Neural progenitor cell (in vitro differentiated cells): Measurements from ENCODE around the gene WBP1L. TPM values are rescaled to one million over a fixed set of nuclear protein-coding genes. Genes with fewer than 3 reads are reported as not detected.
A peak's percentile ranks its signal among the peaks of the same experiment; 100 is the strongest.

Source experiments
- DNase-seq: peaks from one replicate; pipeline ENCODE4 v3.0.0-alpha.2; 2016; ENCODE audit warnings: low spot score
- H2AFZ ChIP-seq: fragments of 200-600 bp; sonication (generic); replicated peaks from 2 replicates; pipeline ENCODE4 v1.6.1; 2016; ENCODE audit warnings: antibody characterized with exemption
- H3F3A ChIP-seq: fragments of 200-600 bp; sonication (generic); 2 replicates; pipeline ENCODE4 v1.6.1; 2016; ENCODE audit warnings: antibody characterized with exemption, low read depth
- H3K27ac ChIP-seq: fragments of 200-600 bp; sonication (generic); 2 replicates; pipeline ENCODE4 v1.5.1; 2016; ENCODE audit warnings: mild to moderate bottlenecking
- H3K27me3 ChIP-seq: fragments of 200-600 bp; sonication (generic); 2 replicates; pipeline ENCODE4 v1.6.1; 2016; ENCODE audit warnings: mild to moderate bottlenecking, moderate library complexity
- H3K36me3 ChIP-seq: fragments of 200-600 bp; sonication (generic); 2 replicates; pipeline ENCODE4 v1.5.1; 2016
- H3K4me1 ChIP-seq: fragments of 200-600 bp; sonication (generic); 2 replicates; pipeline ENCODE4 v1.6.1; 2016; ENCODE audit warnings: mixed run types
- H3K4me2 ChIP-seq: fragments of 200-600 bp; sonication (generic); 2 replicates; pipeline ENCODE4 v1.6.1; 2016
- H3K4me3 ChIP-seq: fragments of 200-600 bp; sonication (generic); 2 replicates; pipeline ENCODE4 v1.5.1; 2016
- H3K79me2 ChIP-seq: fragments of 200-600 bp; sonication (generic); 2 replicates; pipeline ENCODE4 v1.6.1; 2016; ENCODE audit warnings: low read depth
- H3K9ac ChIP-seq: fragments of 200-600 bp; sonication (generic); 2 replicates; pipeline ENCODE4 v1.6.1; 2016
- H3K9me3 ChIP-seq: fragments of 200-600 bp; sonication (generic); 2 replicates; pipeline ENCODE4 v1.5.1; 2016; ENCODE audit warnings: low read depth
- H4K20me1 ChIP-seq: fragments of 200-600 bp; sonication (generic); 2 replicates; pipeline ENCODE4 v1.6.1; 2016; ENCODE audit warnings: low read depth
- H3K27ac Mint-ChIP-seq: 3 replicates; pipeline ENCODE4 v1.8.0; 2021; ENCODE audit warnings: mixed read lengths
- H3K27me3 Mint-ChIP-seq: 2 replicates; pipeline ENCODE4 v1.8.0; 2022; ENCODE audit warnings: low read depth, mild to moderate bottlenecking, inconsistent platforms, moderate library complexity, mixed read lengths; ENCODE audit not compliant: insufficient read depth
- H3K36me3 Mint-ChIP-seq: 3 replicates; pipeline ENCODE4 v1.8.0; 2021; ENCODE audit warnings: mixed read lengths
- H3K4me1 Mint-ChIP-seq: 3 replicates; pipeline ENCODE4 v1.8.0; 2021; ENCODE audit warnings: mixed read lengths
- H3K4me3 Mint-ChIP-seq: 3 replicates; pipeline ENCODE4 v1.8.0; 2021; ENCODE audit warnings: mild to moderate bottlenecking, moderate library complexity, mixed read lengths
- H3K9me3 Mint-ChIP-seq: 3 replicates; pipeline ENCODE4 v1.8.0; 2020; ENCODE audit warnings: mixed read lengths
- EZH2 ChIP-seq: fragments of 200-600 bp; sonication (generic); IDR thresholded peaks from 2 replicates; pipeline ENCODE4 v1.6.1; 2017; ENCODE audit warnings: antibody characterized with exemption, mild to moderate bottlenecking, moderate library complexity
- EZH2phosphoT487 ChIP-seq: fragments of 200-600 bp; sonication (generic); IDR thresholded peaks from 2 replicates; pipeline ENCODE4 v1.6.1; 2017; ENCODE audit warnings: antibody characterized with exemption
- total RNA-seq: library from RNA; depleted of rRNA; stranded (reverse); fragments of >200 nt; gene quantifications from 2 replicates; pipeline ENCODE4 v1.2.3, GENCODE V29; 2015; ENCODE audit warnings: low replicate concordance
- TF ChIP-seq, protein P1 (sequence below): fragments of 200-600 bp; sonication (generic); IDR thresholded peaks from 2 replicates; pipeline ENCODE4 v1.5.1; 2017; ENCODE audit warnings: antibody characterized with exemption, mild to moderate bottlenecking

WBP1L gene
- total RNA-seq, 1 donor from 2014 or later = 21.1 TPM

DNA sequence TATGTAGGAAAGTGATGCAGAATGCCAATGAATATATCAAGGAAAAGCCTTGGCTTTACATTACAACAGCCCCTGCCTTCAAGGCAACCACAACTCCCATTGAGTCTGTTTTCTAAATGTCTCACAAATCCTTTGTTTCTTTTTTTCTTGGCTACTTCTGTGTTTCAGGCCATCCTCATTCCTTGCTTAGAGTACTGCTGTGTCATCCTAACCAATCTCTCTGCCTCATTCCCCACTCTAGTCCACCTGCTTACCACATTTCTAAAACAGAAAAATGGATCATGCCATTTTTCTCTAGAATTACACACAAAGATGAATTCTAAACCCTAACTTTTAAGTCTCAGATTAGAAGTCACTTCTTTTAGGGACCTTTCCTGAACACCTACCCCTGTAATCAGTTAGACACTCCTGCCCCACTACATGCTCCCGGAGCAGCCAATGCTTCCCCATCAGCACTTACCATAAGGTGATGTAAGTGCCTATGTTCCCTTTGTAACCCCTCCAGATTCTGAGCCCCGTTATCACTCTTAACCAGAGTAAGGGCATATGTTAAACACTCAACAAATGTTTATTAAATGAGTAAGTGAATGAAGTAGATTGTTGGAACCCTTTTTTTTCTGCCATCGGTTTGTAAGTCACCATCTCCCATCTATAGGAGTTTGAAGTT lies 113.1 kb downstream of the WBP1L start:
- H3K4me1 ChIP-seq = no peaks in the 10 kb centered on the region
- H3K9me3 ChIP-seq = no peaks in the 10 kb centered on the region
- DNase-seq = no peak
- Mint-ChIP-seq H3K27ac (no peak overlapping the region), H3K9me3 (no peaks in the 10 kb centered on the region), H3K36me3 (peaks cover 6% of the 10 kb centered on the region), H3K27me3 (peaks cover 3% of the 10 kb centered on the region), H3K4me1 (peaks cover 19% of the 10 kb centered on the region), H3K4me3 (no peak overlapping the region)
- peaks cover 6% of the 10 kb centered on the region for H3K79me2 ChIP-seq
- H3K36me3 ChIP-seq = no peaks in the 10 kb centered on the region
- H3K4me2 ChIP-seq = no peak overlapping the region
- no peak overlapping the region for H3K9ac ChIP-seq
- H3K27me3 ChIP-seq = no peaks in the 10 kb centered on the region
- no peak overlapping the region for H3K4me3 ChIP-seq
- H2AFZ ChIP-seq = no peak overlapping the region
- H3K27ac ChIP-seq = no peak overlapping the region
- no peaks in the 10 kb centered on the region for H4K20me1 ChIP-seq
- H3F3A ChIP-seq = peaks cover 18% of the 10 kb centered on the region
- no peak for TF ChIP-seq EZH2
- TF ChIP-seq, protein P1, sequence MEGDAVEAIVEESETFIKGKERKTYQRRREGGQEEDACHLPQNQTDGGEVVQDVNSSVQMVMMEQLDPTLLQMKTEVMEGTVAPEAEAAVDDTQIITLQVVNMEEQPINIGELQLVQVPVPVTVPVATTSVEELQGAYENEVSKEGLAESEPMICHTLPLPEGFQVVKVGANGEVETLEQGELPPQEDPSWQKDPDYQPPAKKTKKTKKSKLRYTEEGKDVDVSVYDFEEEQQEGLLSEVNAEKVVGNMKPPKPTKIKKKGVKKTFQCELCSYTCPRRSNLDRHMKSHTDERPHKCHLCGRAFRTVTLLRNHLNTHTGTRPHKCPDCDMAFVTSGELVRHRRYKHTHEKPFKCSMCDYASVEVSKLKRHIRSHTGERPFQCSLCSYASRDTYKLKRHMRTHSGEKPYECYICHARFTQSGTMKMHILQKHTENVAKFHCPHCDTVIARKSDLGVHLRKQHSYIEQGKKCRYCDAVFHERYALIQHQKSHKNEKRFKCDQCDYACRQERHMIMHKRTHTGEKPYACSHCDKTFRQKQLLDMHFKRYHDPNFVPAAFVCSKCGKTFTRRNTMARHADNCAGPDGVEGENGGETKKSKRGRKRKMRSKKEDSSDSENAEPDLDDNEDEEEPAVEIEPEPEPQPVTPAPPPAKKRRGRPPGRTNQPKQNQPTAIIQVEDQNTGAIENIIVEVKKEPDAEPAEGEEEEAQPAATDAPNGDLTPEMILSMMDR = no peak
- TF ChIP-seq EZH2phosphoT487 = no peak

DNA sequence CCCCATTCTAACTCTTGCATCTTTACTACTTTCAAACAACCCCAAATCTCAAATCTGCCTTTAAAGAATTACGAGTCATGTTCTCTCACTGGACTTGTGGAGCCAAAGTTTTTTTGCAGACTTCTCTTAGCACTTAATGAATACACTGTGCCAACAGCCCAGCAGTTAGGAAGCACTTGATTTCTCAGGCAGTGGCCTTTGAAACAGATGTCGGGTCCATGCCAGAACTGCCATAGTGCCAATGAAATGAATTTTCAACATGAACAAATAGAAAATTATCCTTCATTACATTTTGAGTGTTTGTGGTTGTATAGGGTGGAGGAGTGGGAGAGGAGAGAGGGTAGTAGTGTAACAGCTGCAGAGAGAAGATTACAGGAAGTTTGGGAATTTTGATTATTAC lies 116.2 kb downstream of the WBP1L start:
- Histone ChIP-seq H3K9me3 (no peaks in the 10 kb centered on the region), H3K79me2 (peaks cover 5% of the 10 kb centered on the region), H3K27ac (no peak overlapping the region), H3K4me3 (no peak overlapping the region), H2AFZ (no peak overlapping the region), H3K27me3 (no peaks in the 10 kb centered on the region), H3K9ac (no peak overlapping the region), H3K36me3 (no peaks in the 10 kb centered on the region), H4K20me1 (no peaks in the 10 kb centered on the region), H3F3A (peaks cover 12% of the 10 kb centered on the region), H3K4me2 (no peak overlapping the region), H3K4me1 (no peaks in the 10 kb centered on the region)
- Mint-ChIP-seq H3K9me3 (no peaks in the 10 kb centered on the region), H3K4me1 (peaks cover 11% of the 10 kb centered on the region), H3K36me3 (peaks cover 7% of the 10 kb centered on the region), H3K4me3 (no peak overlapping the region), H3K27me3 (no peaks in the 10 kb centered on the region), H3K27ac (peak overlapping the region; percentile 28)
- TF ChIP-seq, protein P1 = no peak
- TF ChIP-seq EZH2phosphoT487 (no peak), EZH2 (no peak)
- DNase-seq = no peak

DNA sequence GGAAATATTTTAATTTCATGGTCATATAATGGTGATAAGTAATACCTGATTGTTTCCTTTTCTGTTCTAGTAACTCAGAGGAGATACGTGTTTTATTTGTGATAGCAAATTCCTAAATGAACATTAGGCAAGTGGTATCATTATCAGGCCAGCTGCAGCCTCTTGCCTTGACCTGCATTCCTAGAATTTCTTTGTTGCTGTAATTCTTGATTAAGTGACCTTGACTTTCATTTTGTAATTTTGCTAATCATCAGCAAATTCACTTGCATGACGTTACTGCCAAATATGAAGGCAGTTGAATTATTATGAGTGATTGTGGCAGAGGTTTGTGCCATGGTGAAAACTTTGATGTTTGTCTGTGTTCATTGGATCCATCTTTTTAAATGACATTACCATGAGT lies 119.9 kb downstream of the WBP1L start:
- Mint-ChIP-seq H3K27me3 (no peaks in the 10 kb centered on the region), H3K4me1 (peaks cover under 1% of the 10 kb centered on the region), H3K36me3 (peaks cover 7% of the 10 kb centered on the region), H3K27ac (no peak overlapping the region), H3K9me3 (no peaks in the 10 kb centered on the region), H3K4me3 (no peak overlapping the region)
- Histone ChIP-seq H3K4me2 (no peak overlapping the region), H3F3A (peaks cover 4% of the 10 kb centered on the region), H3K4me1 (peaks cover 1% of the 10 kb centered on the region), H3K36me3 (no peaks in the 10 kb centered on the region), H3K27ac (no peak overlapping the region), H4K20me1 (no peaks in the 10 kb centered on the region), H3K79me2 (no peaks in the 10 kb centered on the region), H3K4me3 (no peak overlapping the region), H2AFZ (no peak overlapping the region), H3K27me3 (no peaks in the 10 kb centered on the region), H3K9me3 (no peaks in the 10 kb centered on the region), H3K9ac (no peak overlapping the region)
- TF ChIP-seq EZH2phosphoT487 (no peak), EZH2 (no peak)
- TF ChIP-seq, protein P1 = no peak
- no peak for DNase-seq
